IMR-90 (cell line): ENCODE results near the gene GGT5.
"Not testable (repeated sequence)": the region's sequence is repeated elsewhere in the genome, so short reads cannot be mapped to it uniquely, and the experiment has no call there.

Source experiments
- BHLHE40 ChIP-seq: fragments of 150-350 bp; IDR thresholded peaks from 2 replicates; pipeline ENCODE4 v1.6.1; 2016; ENCODE audit warnings: mild to moderate bottlenecking, low read depth, low read length
- CEBPB ChIP-seq: IDR thresholded peaks from 2 replicates; pipeline ENCODE4 v1.6.1; 2012; ENCODE audit warnings: low read depth, low read length, improper control_type of control experiment
- CTCF ChIP-seq: conservative IDR thresholded peaks from 2 replicates; pipeline ENCODE4 v1.5.1; 2012; ENCODE audit warnings: mild to moderate bottlenecking, low read depth, low read length, improper control_type of control experiment
- ELK1 ChIP-seq: fragments of 150-350 bp; IDR thresholded peaks from 2 replicates; pipeline ENCODE4 v1.6.1; 2016; ENCODE audit warnings: low read depth, mild to moderate bottlenecking, low read length, moderate library complexity, borderline replicate concordance
- MAFK ChIP-seq: IDR thresholded peaks from 2 replicates; pipeline ENCODE4 v1.6.1; 2012; ENCODE audit warnings: low read depth, low read length, improper control_type of control experiment
- NFE2L2 ChIP-seq: fragments of 150-350 bp; IDR thresholded peaks from 2 replicates; pipeline ENCODE4 v1.6.1; 2016; ENCODE audit warnings: low read depth, mild to moderate bottlenecking, low read length
- POLR2A ChIP-seq: IDR thresholded peaks from 2 replicates; pipeline ENCODE4 v1.6.1; 2012; ENCODE audit warnings: mild to moderate bottlenecking, low read depth, low read length
- RAD21 ChIP-seq: IDR thresholded peaks from 2 replicates; pipeline ENCODE4 v1.6.1; 2012; ENCODE audit warnings: low read length, improper control_type of control experiment
- RFX5 ChIP-seq: IDR thresholded peaks from 2 replicates; pipeline ENCODE4 v1.8.0; 2012; ENCODE audit warnings: low read depth, mild to moderate bottlenecking, low read length, moderate library complexity
- TF ChIP-seq, protein P1 (sequence below): fragments of 150-350 bp; IDR thresholded peaks from 2 replicates; pipeline ENCODE4 v1.6.1; 2017; ENCODE audit warnings: mild to moderate bottlenecking, antibody characterized with exemption, low read length, low read depth

DNA sequence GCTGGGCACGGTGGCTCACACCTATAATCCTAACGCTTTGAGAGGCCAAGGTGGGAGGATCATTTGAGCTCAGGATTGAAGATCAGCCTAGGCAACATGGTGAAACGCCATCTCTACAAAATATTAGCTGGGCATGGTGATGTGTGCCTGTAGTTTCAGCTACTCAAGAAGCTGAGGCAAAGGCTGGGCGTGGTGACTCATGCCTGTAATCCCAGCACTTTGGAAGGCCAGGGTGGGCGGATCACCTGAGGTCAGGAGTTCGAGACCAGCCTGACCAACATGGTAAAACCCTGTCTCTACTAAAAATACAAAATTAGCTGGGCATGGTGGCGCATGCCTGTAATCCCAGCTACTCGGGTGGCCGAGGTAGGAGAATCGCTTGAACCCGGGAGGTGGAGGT, 34.5 kb downstream of the GGT5 start:
- TF ChIP-seq CTCF, RAD21, ELK1, NFE2L2, POLR2A, RFX5, MAFK, CEBPB, BHLHE40: not testable (repeated sequence)
- TF ChIP-seq, protein P1, sequence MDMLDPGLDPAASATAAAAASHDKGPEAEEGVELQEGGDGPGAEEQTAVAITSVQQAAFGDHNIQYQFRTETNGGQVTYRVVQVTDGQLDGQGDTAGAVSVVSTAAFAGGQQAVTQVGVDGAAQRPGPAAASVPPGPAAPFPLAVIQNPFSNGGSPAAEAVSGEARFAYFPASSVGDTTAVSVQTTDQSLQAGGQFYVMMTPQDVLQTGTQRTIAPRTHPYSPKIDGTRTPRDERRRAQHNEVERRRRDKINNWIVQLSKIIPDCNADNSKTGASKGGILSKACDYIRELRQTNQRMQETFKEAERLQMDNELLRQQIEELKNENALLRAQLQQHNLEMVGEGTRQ: not testable (repeated sequence)
